Breast epithelium (tissue), 4 donors: Measurements from ENCODE around the gene ZPBP. TPM values are rescaled to one million over a fixed set of nuclear protein-coding genes. Genes with fewer than 3 reads are reported as not detected.
"Not testable (repeated sequence)": the region's sequence is repeated elsewhere in the genome, so short reads cannot be mapped to it uniquely, and the experiment has no call there.

ENCODE experiments used
- DNase-seq, 2 donors: peaks; one replicate each; pipeline ENCODE4 v3.0.0-alpha.2; 2019; ENCODE audit warnings: low spot score in 2 of 2
- H3K27ac ChIP-seq, 2 donors: fragments of 200-600 bp; sonication (generic) in 1 of 2; one replicate each; pipeline ENCODE4 v1.5.1; 2016 to 2019; ENCODE audit warnings: mild to moderate bottlenecking in 1 of 2
- H3K27me3 ChIP-seq, 2 donors: fragments of 200-600 bp; sonication (generic) in 1 of 2; one replicate each; pipeline versions ENCODE4 v1.5.1 to v1.6.0; 2017 to 2019; ENCODE audit warnings: control low read depth in 1 of 2, mild to moderate bottlenecking in 1 of 2
- H3K36me3 ChIP-seq: fragments of 200-600 bp; one replicate; pipeline ENCODE4 v1.5.1; 2019
- H3K4me1 ChIP-seq, 2 donors: fragments of 200-600 bp; sonication (generic); one replicate each; pipeline ENCODE4 v1.5.1; 2016 to 2019; ENCODE audit warnings: control low read depth in 1 of 2
- H3K4me3 ChIP-seq, 3 donors: fragments of 200-600 bp; sonication (generic); 1 replicate in 2 of 3; 2 replicates in 1 of 3; pipeline ENCODE4 v1.5.1; 2016 to 2019; ENCODE audit warnings: mild to moderate bottlenecking in 3 of 3, moderate library complexity in 2 of 3
- H3K9me3 ChIP-seq, 2 donors: fragments of 200-600 bp; sonication (generic) in 1 of 2; one replicate each; pipeline ENCODE4 v1.5.1; 2016 to 2019; ENCODE audit warnings: control low read depth in 1 of 2
- POLR2A ChIP-seq: fragments of 450-650 bp; IDR thresholded peaks from one replicate; pipeline ENCODE4 v1.6.1; 2016; ENCODE audit warnings: antibody characterized with exemption, mild to moderate bottlenecking, moderate library complexity
- POLR2AphosphoS5 ChIP-seq, 3 donors: sonication (generic); formaldehyde crosslinking; IDR thresholded peaks; one replicate each; pipeline ENCODE4 v1.6.1; 2017; ENCODE audit warnings: antibody characterized with exemption in 3 of 3
- intact Hi-C: fragments of 100-400 bp; cut with DNase I; formaldehyde crosslinking; loops from one replicate; pipeline ENCODE4 v1.15.1; 2023; ENCODE audit warnings: low total_unique reads
- total RNA-seq, 3 donors: library from RNA; depleted of rRNA; stranded (reverse); fragments of >200 nt; gene quantifications; one replicate each; pipeline ENCODE4 v1.1.0, GENCODE V29; 2016
- TF ChIP-seq, protein P1 (sequence below), 3 donors: fragments of 450-650 bp; IDR thresholded peaks; one replicate each; pipeline ENCODE4 v1.5.1; 2016 to 2017; ENCODE audit warnings: antibody characterized with exemption in 3 of 3, mild to moderate bottlenecking in 3 of 3, moderate library complexity in 3 of 3

ZPBP gene
- total RNA-seq, 3 donors from 2014 or later = not detected

DNA sequence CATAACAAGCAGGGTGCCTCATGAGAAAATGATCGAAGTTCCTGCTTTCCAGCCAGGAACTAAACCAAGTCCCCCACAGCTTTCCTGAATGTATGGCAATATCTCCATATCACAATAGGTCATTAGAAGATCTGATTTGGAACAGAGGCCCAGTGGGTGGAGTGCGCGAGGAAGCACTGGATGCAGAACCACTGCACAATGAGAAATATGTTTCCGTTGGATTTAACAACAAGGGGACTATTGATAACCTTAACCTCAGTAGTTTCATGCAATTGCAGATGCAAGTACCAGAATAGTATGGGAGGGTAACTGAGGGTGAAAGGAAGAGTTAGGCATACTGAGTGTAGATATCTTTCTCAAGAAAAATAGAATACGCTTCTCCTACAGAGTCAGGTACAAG lies 45.3 kb downstream of the ZPBP start:
- H3K4me1 ChIP-seq = no peaks in the 10 kb centered on the region
- H3K27ac ChIP-seq = no peak overlapping the region
- peaks cover 3 to 13% of the 10 kb centered on the region in 2 donors for H3K9me3 ChIP-seq
- no peak for DNase-seq
- intact Hi-C loops = no loop called here
- no peak overlapping the region for H3K4me3 ChIP-seq
- no peak for TF ChIP-seq POLR2AphosphoS5 (IDR thresholded peaks at IDR 0.05)
- no peak for TF ChIP-seq POLR2A
- TF ChIP-seq, protein P1, sequence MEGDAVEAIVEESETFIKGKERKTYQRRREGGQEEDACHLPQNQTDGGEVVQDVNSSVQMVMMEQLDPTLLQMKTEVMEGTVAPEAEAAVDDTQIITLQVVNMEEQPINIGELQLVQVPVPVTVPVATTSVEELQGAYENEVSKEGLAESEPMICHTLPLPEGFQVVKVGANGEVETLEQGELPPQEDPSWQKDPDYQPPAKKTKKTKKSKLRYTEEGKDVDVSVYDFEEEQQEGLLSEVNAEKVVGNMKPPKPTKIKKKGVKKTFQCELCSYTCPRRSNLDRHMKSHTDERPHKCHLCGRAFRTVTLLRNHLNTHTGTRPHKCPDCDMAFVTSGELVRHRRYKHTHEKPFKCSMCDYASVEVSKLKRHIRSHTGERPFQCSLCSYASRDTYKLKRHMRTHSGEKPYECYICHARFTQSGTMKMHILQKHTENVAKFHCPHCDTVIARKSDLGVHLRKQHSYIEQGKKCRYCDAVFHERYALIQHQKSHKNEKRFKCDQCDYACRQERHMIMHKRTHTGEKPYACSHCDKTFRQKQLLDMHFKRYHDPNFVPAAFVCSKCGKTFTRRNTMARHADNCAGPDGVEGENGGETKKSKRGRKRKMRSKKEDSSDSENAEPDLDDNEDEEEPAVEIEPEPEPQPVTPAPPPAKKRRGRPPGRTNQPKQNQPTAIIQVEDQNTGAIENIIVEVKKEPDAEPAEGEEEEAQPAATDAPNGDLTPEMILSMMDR (IDR thresholded peaks at IDR 0.05) = no peak
- H3K27me3 ChIP-seq = no peaks in the 10 kb centered on the region
- no peaks in the 10 kb centered on the region for H3K36me3 ChIP-seq

DNA sequence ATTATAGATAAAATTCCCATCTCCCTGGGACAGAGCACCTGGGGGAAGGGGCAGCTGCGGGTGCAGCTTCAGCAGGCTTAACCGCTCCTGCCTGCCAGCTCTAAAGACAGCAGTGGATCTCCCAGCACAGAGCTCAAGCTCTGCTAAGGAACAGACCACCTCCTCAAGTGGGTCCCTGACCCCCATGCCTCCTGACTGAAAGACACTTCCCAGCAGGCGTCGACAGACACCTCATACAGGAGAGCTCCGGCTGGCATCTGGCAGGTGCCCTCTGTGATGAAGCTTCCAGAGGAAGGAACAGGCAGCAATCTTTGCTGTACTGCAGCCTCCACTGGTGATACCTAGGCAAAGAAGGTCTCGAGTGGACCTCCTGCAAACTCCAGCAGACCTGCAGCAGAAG lies 51.9 kb downstream of the ZPBP start:
- DNase-seq, H3K4me3 ChIP-seq, intact Hi-C loops, H3K27ac ChIP-seq, H3K36me3 ChIP-seq, H3K27me3 ChIP-seq, H3K4me1 ChIP-seq: not testable (repeated sequence)
- peaks cover 0 to 13% of the 10 kb centered on the region in 2 donors for H3K9me3 ChIP-seq

DNA sequence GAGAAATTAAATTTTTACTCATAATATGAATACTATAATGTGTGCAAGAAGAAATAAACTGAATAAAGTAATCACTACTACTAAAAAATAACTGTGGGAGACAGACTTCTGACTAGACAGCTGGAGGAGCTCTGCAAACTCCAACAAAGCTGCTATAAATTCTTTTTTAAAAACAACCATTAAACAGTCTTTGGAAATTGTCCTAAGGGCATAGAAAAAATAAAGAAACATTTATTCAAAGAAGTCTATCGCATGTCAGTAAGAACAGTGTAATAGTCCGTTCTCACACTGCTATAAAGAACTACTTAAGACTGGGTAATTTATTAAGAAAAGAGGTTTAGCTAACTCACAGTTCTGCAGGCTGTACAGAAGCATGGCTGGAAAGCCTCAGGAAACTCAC lies 56.0 kb downstream of the ZPBP start:
- no peak for TF ChIP-seq POLR2A
- TF ChIP-seq POLR2AphosphoS5 (IDR thresholded peaks at IDR 0.05) = no peak
- TF ChIP-seq, protein P1 (IDR thresholded peaks at IDR 0.05) = no peak
- no peak overlapping the region for H3K27ac ChIP-seq

DNA sequence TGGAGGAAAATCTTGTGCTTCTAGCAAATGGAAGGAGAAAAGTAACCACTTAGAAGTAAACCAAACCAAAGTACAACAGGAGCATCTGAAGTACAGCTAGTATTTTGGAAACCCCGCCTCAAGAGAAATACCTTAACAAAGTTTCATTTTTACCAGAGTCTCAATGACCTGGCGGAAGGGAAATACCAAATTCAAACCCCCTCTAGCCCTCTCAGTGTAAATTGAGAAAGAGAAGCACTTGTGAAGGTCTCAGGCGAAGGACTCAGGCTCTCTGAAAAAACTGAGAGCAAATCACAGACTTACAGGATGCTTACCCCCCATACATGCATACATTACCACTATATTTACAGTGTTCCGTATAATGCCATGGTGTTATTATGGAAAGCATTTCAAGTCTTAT lies 70.1 kb downstream of the ZPBP start:
- Histone ChIP-seq H3K27ac (no peak overlapping the region), H3K27me3 (no peaks in the 10 kb centered on the region), H3K4me3 (no peak overlapping the region), H3K36me3 (no peaks in the 10 kb centered on the region), H3K4me1 (no peaks in the 10 kb centered on the region), H3K9me3 (no peaks in the 10 kb centered on the region)
- DNase-seq = no peak
- TF ChIP-seq, protein P1 (IDR thresholded peaks at IDR 0.05) = no peak
- TF ChIP-seq POLR2AphosphoS5 (IDR thresholded peaks at IDR 0.05) (no peak), POLR2A (no peak)
- intact Hi-C loops = no loop called here

More for the DNA sequence above, 56.0 kb downstream of the ZPBP start:
- no peak overlapping the region for H3K4me3 ChIP-seq
- intact Hi-C loops = no loop called here
- H3K4me1 ChIP-seq = no peaks in the 10 kb centered on the region
- no peaks in the 10 kb centered on the region for H3K27me3 ChIP-seq
- H3K9me3 ChIP-seq = no peaks in the 10 kb centered on the region
- no peaks in the 10 kb centered on the region for H3K36me3 ChIP-seq
- DNase-seq = no peak

DNA sequence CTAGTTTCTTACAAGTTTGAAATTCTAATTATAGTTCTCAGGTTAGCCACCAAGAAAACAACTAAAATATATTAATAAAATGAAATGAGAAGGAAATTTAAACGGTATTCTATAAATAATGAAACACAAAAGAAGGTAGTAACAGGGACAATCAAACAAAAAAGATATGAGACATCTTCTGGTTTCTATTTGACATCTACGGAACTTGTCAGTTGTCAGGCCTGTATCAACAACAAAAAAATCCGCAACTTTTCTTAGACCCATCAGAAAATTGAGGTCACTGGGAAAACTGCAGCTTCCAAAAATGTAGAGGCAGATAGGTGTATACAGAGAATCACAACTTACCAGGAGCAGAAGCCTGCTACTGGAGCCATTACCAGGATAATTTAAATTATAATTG lies 70.6 kb downstream of the ZPBP start:
- Histone ChIP-seq H3K4me3 (no peak overlapping the region), H3K36me3 (no peaks in the 10 kb centered on the region), H3K27ac (no peak overlapping the region), H3K9me3 (no peaks in the 10 kb centered on the region), H3K4me1 (no peaks in the 10 kb centered on the region), H3K27me3 (no peaks in the 10 kb centered on the region)
- TF ChIP-seq, protein P1 (IDR thresholded peaks at IDR 0.05) = no peak
- TF ChIP-seq POLR2AphosphoS5 (IDR thresholded peaks at IDR 0.05) (no peak), POLR2A (no peak)
- intact Hi-C loops = no loop called here
- DNase-seq = no peak

DNA sequence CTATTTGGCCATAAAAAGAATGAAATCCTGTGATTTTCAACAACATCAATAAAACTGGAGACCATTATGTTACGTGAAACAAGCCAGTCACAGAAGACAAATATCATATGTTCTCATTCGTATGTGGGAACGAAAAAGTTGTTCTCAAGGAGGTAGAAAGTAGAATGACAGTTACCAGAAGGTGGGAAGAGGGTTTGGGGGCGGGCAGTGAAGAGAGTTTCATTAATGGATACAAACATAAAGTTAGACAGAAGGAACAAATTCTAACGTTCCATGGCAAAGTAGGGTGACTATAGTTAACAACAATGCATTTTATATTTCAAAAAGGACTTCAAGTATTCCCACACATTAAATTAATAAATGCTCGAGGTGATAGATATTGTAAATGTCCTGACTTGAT lies 97.4 kb downstream of the ZPBP start:
- no peak overlapping the region for H3K27ac ChIP-seq
- TF ChIP-seq, protein P1 (IDR thresholded peaks at IDR 0.05) = no peak
- no peak for TF ChIP-seq POLR2A
- TF ChIP-seq POLR2AphosphoS5 (IDR thresholded peaks at IDR 0.05) = no peak
- H3K9me3 ChIP-seq = no peaks in the 10 kb centered on the region
- no peaks in the 10 kb centered on the region for H3K36me3 ChIP-seq
- intact Hi-C loops = no loop called here
- no peak for DNase-seq
- H3K4me1 ChIP-seq = no peaks in the 10 kb centered on the region
- no peak overlapping the region for H3K4me3 ChIP-seq
- no peaks in the 10 kb centered on the region for H3K27me3 ChIP-seq
